SK-N-SH (cell line): ENCODE data around the gene LTK.

ENCODE experiments used
- CTCF ChIP-seq: fragments of 200-600 bp; sonication (generic); IDR thresholded peaks from 2 replicates; pipeline ENCODE4 v1.6.1; 2017; ENCODE audit warnings: antibody characterized with exemption, mild to moderate bottlenecking, moderate library complexity
- GABPA ChIP-seq: IDR thresholded peaks from 2 replicates; pipeline ENCODE4 v1.4.0; 2012; ENCODE audit warnings: low read depth, mild to moderate bottlenecking
- PBX3 ChIP-seq: IDR thresholded peaks from 2 replicates; pipeline ENCODE4; 2012
- POLR2AphosphoS5 ChIP-seq: IDR thresholded peaks from 2 replicates; pipeline ENCODE4 v1.6.1; 2012; ENCODE audit warnings: low read depth, low read length
- RAD21 ChIP-seq: IDR thresholded peaks from 2 replicates; pipeline ENCODE4 v1.6.1; 2012; ENCODE audit warnings: mild to moderate bottlenecking, low read length
- TF ChIP-seq, protein P1 (sequence below): IDR thresholded peaks from 2 replicates; pipeline ENCODE4 v1.4.0; 2012; ENCODE audit warnings: low read depth

DNA sequence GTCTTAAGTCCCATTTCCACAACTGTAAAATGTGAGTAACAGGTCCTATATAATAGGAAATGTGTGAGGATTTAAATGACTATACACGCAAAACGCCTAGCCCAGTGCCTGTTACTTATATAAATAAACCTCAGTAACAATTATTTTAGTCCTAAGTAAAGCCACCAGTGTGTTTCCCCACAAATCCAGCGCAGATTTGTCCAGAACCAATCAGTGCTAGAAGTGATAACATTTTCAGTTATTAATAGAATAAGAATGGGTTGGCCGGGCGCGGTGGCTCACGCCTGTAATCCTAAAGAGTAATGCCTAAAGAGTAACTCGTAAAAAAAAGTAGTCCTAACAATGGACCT is 29.9 kb upstream of the LTK start:
- TF ChIP-seq CTCF (no peak), RAD21 (no peak), PBX3 (no peak), POLR2AphosphoS5 (no peak), GABPA (no peak)
- TF ChIP-seq, protein P1, sequence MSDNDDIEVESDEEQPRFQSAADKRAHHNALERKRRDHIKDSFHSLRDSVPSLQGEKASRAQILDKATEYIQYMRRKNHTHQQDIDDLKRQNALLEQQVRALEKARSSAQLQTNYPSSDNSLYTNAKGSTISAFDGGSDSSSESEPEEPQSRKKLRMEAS = no peak
